ENCODE measurements around the gene FAM107B. TPM values are rescaled to one million over a fixed set of nuclear protein-coding genes. Genes with fewer than 3 reads are reported as not detected.

FAM107B gene
- total RNA-seq, 1 donor from 2014 or later = 39.0 TPM

DNA sequence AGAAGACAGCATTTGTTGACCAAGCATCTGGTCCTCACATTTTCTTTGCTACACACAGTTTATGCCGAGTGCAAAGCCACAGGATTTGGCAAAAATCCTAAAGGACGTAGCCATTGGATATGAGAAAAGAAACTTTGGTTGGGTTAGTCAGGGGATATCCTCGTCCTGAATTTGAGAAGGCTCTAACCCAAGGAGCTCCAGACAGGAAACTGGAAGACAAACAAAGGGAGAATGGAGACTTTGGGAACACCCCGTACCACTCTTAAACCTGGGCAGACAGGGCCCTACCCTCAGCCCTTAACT, 297.3 kb downstream of the FAM107B start:
- peaks cover 13% of the 10 kb centered on the region for H3K4me1 Mint-ChIP-seq
- H3K9me3 Mint-ChIP-seq = no peaks in the 10 kb centered on the region
- no peaks in the 10 kb centered on the region for H3K36me3 Mint-ChIP-seq (ENCODE audit: low read depth)
- no peaks in the 10 kb centered on the region for H3K27me3 Mint-ChIP-seq (ENCODE audit: low read depth)
- no peak overlapping the region for H3K4me3 Mint-ChIP-seq
- no peak for DNase-seq (ENCODE audit: low read depth, low spot score)
- no peak overlapping the region for H3K27ac Mint-ChIP-seq (ENCODE audit: unreplicated experiment)
- TF ChIP-seq, protein P1, sequence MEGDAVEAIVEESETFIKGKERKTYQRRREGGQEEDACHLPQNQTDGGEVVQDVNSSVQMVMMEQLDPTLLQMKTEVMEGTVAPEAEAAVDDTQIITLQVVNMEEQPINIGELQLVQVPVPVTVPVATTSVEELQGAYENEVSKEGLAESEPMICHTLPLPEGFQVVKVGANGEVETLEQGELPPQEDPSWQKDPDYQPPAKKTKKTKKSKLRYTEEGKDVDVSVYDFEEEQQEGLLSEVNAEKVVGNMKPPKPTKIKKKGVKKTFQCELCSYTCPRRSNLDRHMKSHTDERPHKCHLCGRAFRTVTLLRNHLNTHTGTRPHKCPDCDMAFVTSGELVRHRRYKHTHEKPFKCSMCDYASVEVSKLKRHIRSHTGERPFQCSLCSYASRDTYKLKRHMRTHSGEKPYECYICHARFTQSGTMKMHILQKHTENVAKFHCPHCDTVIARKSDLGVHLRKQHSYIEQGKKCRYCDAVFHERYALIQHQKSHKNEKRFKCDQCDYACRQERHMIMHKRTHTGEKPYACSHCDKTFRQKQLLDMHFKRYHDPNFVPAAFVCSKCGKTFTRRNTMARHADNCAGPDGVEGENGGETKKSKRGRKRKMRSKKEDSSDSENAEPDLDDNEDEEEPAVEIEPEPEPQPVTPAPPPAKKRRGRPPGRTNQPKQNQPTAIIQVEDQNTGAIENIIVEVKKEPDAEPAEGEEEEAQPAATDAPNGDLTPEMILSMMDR (conservative IDR thresholded peaks at IDR 0.05) = no peak

DNA sequence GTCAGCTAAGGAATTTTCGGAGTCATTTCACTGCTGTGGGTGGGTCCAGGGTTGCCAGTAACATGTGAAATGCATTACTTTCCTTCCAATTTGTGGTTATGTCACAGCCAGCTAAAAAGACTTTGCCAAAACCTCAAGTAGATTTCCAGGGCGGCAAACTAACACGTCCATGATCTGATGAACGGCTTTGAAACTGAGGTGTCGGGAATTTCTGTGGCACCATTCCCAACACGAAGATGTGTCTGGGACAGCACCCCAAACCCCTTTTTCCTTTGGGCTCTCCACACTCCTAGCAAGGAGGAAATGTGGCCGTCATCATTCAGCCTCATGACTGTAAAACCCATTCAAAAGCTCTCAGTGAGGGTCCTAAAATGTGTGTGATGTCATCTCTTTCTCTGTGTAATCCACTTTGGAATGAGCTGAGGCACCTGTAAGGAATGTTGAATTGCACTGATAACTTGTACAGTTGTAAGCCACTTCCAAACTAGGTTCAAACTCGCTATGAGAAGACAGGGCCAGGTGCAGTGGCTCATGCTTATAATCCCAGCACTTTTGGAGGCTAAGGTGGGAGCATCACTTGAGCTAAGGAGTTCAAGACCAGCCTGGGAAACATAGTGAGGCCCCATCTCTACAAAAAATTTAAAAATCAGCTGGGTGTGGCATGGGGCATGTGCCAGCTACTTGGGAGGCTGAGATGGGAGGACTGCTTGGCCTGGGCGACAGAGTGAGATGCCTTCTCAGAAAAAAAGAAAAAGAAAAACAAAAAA, 297.9 kb downstream of the FAM107B start:
- Mint-ChIP-seq H3K27me3 (ENCODE audit: low read depth) (no peaks in the 10 kb centered on the region), H3K27ac (ENCODE audit: unreplicated experiment) (no peak overlapping the region), H3K36me3 (ENCODE audit: low read depth) (no peaks in the 10 kb centered on the region), H3K9me3 (no peaks in the 10 kb centered on the region), H3K4me1 (peaks cover 13% of the 10 kb centered on the region), H3K4me3 (no peak overlapping the region)
- TF ChIP-seq, protein P1 (conservative IDR thresholded peaks at IDR 0.05) = no peak
- DNase-seq (ENCODE audit: low read depth, low spot score) = no peak

DNA sequence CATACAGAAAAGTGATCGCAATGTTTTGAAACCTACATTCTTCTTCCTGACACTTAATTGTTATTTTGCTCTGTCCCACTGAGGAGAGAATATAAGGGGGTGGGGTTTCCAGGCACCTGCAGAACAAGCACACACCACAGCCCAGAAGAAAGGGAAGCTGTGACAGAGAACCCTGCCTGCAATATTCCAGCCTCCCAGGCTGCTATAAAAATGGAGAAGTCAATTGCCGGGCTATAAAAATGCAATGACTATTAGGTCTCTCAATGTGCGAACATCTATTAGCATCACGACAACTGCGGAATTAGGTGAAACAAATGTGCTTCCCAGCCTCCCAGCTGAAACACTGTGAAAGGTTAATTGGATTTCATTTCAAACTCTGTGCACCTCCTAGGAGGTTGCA, 298.7 kb downstream of the FAM107B start:
- Mint-ChIP-seq H3K27me3 (ENCODE audit: low read depth) (no peaks in the 10 kb centered on the region), H3K9me3 (no peaks in the 10 kb centered on the region), H3K36me3 (ENCODE audit: low read depth) (no peaks in the 10 kb centered on the region), H3K4me3 (no peak overlapping the region), H3K27ac (ENCODE audit: unreplicated experiment) (no peak overlapping the region), H3K4me1 (peaks cover 7% of the 10 kb centered on the region)
- TF ChIP-seq, protein P1 (conservative IDR thresholded peaks at IDR 0.05) = no peak
- no peak for DNase-seq (ENCODE audit: low read depth, low spot score)

DNA sequence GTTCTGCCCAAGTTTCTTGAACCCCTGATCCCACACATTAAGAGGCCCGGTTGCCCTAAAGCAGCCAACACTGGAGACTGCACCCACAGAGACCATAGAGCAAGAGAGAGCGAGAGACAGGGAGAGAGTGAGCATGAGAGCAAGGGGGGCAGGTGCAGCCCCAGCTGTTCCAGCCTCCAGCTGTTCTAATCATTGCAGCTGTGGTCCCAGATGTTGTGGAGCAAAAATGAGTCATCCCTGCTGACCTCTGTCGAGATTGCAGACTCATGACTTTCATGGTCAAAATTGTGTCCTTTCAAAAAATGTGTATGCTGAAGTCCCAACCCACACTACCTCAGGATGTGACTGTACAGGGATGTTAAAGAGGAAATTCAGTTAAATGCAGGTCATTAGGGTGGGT, 300.0 kb downstream of the FAM107B start:
- Mint-ChIP-seq H3K9me3 (no peaks in the 10 kb centered on the region), H3K4me1 (peaks cover 7% of the 10 kb centered on the region), H3K27me3 (ENCODE audit: low read depth) (no peaks in the 10 kb centered on the region), H3K4me3 (no peak overlapping the region), H3K27ac (ENCODE audit: unreplicated experiment) (no peak overlapping the region), H3K36me3 (ENCODE audit: low read depth) (no peaks in the 10 kb centered on the region)
- DNase-seq (ENCODE audit: low read depth, low spot score) = no peak
- TF ChIP-seq, protein P1 (conservative IDR thresholded peaks at IDR 0.05) = no peak

DNA sequence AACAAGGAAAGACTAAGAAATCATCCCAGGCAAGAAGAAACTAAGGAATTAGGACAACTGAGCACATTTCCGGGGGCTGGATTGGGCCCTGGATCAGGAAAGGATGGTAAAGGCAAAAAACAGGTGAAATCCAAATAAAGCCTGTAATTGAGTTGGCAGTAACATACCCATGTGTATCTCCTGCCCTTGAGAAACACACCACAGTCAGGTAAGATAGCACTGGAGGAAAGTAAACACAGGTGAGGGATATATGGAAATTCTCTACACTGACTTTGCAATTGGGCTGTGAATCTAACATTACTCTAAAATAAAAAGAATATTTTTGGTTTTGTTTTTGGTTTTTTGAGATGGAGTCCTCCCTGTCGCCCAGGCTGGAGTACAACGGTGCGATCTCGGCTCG, 303.8 kb downstream of the FAM107B start:
- H3K27ac Mint-ChIP-seq (ENCODE audit: unreplicated experiment) = no peak overlapping the region
- TF ChIP-seq, protein P1 (conservative IDR thresholded peaks at IDR 0.05) = no peak
- H3K4me1 Mint-ChIP-seq = peaks cover 5% of the 10 kb centered on the region
- no peaks in the 10 kb centered on the region for H3K9me3 Mint-ChIP-seq
- no peak for DNase-seq (ENCODE audit: low read depth, low spot score)
- no peak overlapping the region for H3K4me3 Mint-ChIP-seq
- H3K36me3 Mint-ChIP-seq (ENCODE audit: low read depth) = no peaks in the 10 kb centered on the region
- H3K27me3 Mint-ChIP-seq (ENCODE audit: low read depth) = no peaks in the 10 kb centered on the region

All from neural crest cell (in vitro differentiated cells).